Measurements from ENCODE around the gene MBTD1.

DNA sequence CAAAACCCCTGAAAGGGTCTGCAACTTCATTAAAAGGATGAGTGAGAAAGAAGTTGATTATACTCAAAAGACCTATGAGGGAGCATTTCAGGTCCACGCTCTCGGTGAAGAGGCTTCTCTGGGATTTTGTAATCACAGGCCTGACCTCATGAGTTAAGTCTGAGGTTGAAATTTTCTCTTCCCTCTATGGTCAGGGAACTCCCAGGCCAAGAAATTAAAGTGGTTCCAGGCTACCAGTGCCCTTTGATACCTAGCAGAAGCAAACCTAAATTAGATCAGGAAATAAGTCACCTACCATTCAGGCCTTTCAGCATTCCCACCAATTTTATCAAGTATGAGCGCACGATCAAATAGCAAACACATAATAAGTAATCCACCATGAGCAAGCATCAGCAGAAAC is 27.9 kb downstream of the MBTD1 start:
- TF ChIP-seq SIN3A (IDR thresholded peaks at IDR 0.05; ENCODE audit: borderline replicate concordance in 2 of 2, control insufficient read depth in 1 of 2, low read depth in 2 of 2, low read length in 2 of 2), result no peak
- TF ChIP-seq, protein P1, sequence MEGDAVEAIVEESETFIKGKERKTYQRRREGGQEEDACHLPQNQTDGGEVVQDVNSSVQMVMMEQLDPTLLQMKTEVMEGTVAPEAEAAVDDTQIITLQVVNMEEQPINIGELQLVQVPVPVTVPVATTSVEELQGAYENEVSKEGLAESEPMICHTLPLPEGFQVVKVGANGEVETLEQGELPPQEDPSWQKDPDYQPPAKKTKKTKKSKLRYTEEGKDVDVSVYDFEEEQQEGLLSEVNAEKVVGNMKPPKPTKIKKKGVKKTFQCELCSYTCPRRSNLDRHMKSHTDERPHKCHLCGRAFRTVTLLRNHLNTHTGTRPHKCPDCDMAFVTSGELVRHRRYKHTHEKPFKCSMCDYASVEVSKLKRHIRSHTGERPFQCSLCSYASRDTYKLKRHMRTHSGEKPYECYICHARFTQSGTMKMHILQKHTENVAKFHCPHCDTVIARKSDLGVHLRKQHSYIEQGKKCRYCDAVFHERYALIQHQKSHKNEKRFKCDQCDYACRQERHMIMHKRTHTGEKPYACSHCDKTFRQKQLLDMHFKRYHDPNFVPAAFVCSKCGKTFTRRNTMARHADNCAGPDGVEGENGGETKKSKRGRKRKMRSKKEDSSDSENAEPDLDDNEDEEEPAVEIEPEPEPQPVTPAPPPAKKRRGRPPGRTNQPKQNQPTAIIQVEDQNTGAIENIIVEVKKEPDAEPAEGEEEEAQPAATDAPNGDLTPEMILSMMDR (IDR thresholded peaks at IDR 0.05 in 2 of 3, conservative IDR thresholded peaks at IDR 0.05 in 1 of 3; ENCODE audit: insufficient read depth in 2 of 3, low read depth in 1 of 3, low read length in 3 of 3), result no peak
- no peak for TF ChIP-seq HIVEP1 (CRISPR knock-in tag; IDR thresholded peaks at IDR 0.05)
- TF ChIP-seq EZH2 (IDR thresholded peaks at IDR 0.05; ENCODE audit: borderline replicate concordance, low read depth, low read length), result no peak
- no peak for TF ChIP-seq ZNF766 (CRISPR knock-in tag; conservative IDR thresholded peaks at IDR 0.05)
- TF ChIP-seq YY1 (IDR thresholded peaks at IDR 0.05; ENCODE audit: borderline replicate concordance in 1 of 3, control insufficient read depth in 1 of 3, extremely low read depth in 1 of 3, insufficient read depth in 3 of 3, insufficient read length in 1 of 3, insufficient replicate concordance in 2 of 3, low read depth in 1 of 3, low read length in 2 of 3), result no peak
- no peak for TF ChIP-seq POLR2A (conservative IDR thresholded peaks at IDR 0.05)
- TF ChIP-seq, protein P2, sequence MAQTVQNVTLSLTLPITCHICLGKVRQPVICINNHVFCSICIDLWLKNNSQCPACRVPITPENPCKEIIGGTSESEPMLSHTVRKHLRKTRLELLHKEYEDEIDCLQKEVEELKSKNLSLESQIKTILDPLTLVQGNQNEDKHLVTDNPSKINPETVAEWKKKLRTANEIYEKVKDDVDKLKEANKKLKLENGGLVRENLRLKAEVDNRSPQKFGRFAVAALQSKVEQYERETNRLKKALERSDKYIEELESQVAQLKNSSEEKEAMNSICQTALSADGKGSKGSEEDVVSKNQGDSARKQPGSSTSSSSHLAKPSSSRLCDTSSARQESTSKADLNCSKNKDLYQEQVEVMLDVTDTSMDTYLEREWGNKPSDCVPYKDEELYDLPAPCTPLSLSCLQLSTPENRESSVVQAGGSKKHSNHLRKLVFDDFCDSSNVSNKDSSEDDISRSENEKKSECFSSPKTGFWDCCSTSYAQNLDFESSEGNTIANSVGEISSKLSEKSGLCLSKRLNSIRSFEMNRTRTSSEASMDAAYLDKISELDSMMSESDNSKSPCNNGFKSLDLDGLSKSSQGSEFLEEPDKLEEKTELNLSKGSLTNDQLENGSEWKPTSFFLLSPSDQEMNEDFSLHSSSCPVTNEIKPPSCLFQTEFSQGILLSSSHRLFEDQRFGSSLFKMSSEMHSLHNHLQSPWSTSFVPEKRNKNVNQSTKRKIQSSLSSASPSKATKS (CRISPR knock-in tag; IDR thresholded peaks at IDR 0.05), result no peak
- TF ChIP-seq, protein P3, sequence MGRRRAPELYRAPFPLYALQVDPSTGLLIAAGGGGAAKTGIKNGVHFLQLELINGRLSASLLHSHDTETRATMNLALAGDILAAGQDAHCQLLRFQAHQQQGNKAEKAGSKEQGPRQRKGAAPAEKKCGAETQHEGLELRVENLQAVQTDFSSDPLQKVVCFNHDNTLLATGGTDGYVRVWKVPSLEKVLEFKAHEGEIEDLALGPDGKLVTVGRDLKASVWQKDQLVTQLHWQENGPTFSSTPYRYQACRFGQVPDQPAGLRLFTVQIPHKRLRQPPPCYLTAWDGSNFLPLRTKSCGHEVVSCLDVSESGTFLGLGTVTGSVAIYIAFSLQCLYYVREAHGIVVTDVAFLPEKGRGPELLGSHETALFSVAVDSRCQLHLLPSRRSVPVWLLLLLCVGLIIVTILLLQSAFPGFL (CRISPR knock-in tag; IDR thresholded peaks at IDR 0.05), result no peak
- TF ChIP-seq, protein P4, sequence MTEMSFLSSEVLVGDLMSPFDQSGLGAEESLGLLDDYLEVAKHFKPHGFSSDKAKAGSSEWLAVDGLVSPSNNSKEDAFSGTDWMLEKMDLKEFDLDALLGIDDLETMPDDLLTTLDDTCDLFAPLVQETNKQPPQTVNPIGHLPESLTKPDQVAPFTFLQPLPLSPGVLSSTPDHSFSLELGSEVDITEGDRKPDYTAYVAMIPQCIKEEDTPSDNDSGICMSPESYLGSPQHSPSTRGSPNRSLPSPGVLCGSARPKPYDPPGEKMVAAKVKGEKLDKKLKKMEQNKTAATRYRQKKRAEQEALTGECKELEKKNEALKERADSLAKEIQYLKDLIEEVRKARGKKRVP (CRISPR knock-in tag; IDR thresholded peaks at IDR 0.05), result no peak
